MCF 10A (cell line): Measurements from ENCODE around the gene NUDT4. TPM values are rescaled to one million over a fixed set of nuclear protein-coding genes. Genes with fewer than 3 reads are reported as not detected.

ENCODE experiments used
- BruUV-seq: library from RNA; stranded (reverse); fragments of 400-500 nt; replicated peaks from 2 replicates; lab custom pipeline; 2021; lab: Mats Ljungman, UMichigan
- CTCF ChIA-PET: fragments of 300-600 bp; sonication (Branson Sonifier 250); formaldehyde crosslinking; extraction: SDS; loops from one replicate; lab custom pipeline; 2021; ENCODE audit warnings: antibody characterized with exemption, inconsistent platforms; lab: Yijun Ruan, JAX
- POLR2A ChIA-PET: fragments of 300-600, 350-650 bp; sonication (Branson Sonifier 250); formaldehyde crosslinking; extraction: SDS; loops from one replicate; lab custom pipeline; 2020; ENCODE audit warnings: antibody characterized with exemption, inconsistent platforms; lab: Yijun Ruan, JAX
- DNase-seq: peaks from one replicate; pipeline ENCODE4 v3.0.0-alpha.2; 2018; ENCODE audit not compliant: unreplicated experiment
- H3K27ac Mint-ChIP-seq: one replicate; pipeline ENCODE4 v1.8.0; 2022; ENCODE audit warnings: mild to moderate bottlenecking, low read depth, mixed read lengths; ENCODE audit not compliant: unreplicated experiment
- H3K27me3 Mint-ChIP-seq: one replicate; pipeline ENCODE4 v1.8.0; 2022; ENCODE audit warnings: mixed read lengths; ENCODE audit not compliant: insufficient read depth, unreplicated experiment
- H3K36me3 Mint-ChIP-seq: one replicate; pipeline ENCODE4 v1.8.0; 2022; ENCODE audit warnings: mild to moderate bottlenecking, moderate library complexity, mixed read lengths; ENCODE audit not compliant: insufficient read depth, unreplicated experiment
- H3K4me1 Mint-ChIP-seq: one replicate; pipeline ENCODE4 v1.8.0; 2022; ENCODE audit warnings: mixed read lengths; ENCODE audit not compliant: insufficient read depth, unreplicated experiment
- H3K4me3 Mint-ChIP-seq: one replicate; pipeline ENCODE4 v1.8.0; 2022; ENCODE audit warnings: mild to moderate bottlenecking, moderate library complexity, mixed read lengths; ENCODE audit not compliant: unreplicated experiment
- H3K9me3 Mint-ChIP-seq: one replicate; pipeline ENCODE4 v1.8.0; 2022; ENCODE audit warnings: mixed read lengths; ENCODE audit not compliant: unreplicated experiment
- intact Hi-C: fragments of 100-400 bp; cut with micrococcal nuclease; formaldehyde crosslinking; loops from 2 replicates; pipeline ENCODE4 v1.14.1; 2022
- total RNA-seq: library from RNA; stranded (reverse); gene quantifications from 2 replicates; pipeline ENCODE4 v1.2.3, GENCODE V29; 2022
- TF ChIP-seq, protein P1 (sequence below): fragments of 200-600 bp; IDR thresholded peaks from one replicate; pipeline ENCODE4 v1.8.0; 2022; ENCODE audit warnings: antibody characterized with exemption, mild to moderate bottlenecking; ENCODE audit not compliant: unreplicated experiment

NUDT4 gene
- total RNA-seq, 1 experiment from 2014 or later, result 79.8 TPM

GRCh38 chr12:93451423-93452158 is 73.9 kb downstream of the NUDT4 start:
- no TSS peak for BruUV-seq
- ChIA-PET CTCF (interaction anchor here (0.6 to 0.8 kb wide), 2 partner anchors 226 to 698 kb away, joined by 3 to 4 read pairs; no protein-coding TSS in a partner anchor), POLR2A (no interaction called here)
- intact Hi-C loops, result no loop called here
- no peaks in the 10 kb centered on the region for H3K27me3 Mint-ChIP-seq
- H3K36me3 Mint-ChIP-seq, result no peaks in the 10 kb centered on the region
- no peak for DNase-seq
- H3K4me1 Mint-ChIP-seq, result no peaks in the 10 kb centered on the region
- H3K9me3 Mint-ChIP-seq, result no peaks in the 10 kb centered on the region
- TF ChIP-seq, protein P1, sequence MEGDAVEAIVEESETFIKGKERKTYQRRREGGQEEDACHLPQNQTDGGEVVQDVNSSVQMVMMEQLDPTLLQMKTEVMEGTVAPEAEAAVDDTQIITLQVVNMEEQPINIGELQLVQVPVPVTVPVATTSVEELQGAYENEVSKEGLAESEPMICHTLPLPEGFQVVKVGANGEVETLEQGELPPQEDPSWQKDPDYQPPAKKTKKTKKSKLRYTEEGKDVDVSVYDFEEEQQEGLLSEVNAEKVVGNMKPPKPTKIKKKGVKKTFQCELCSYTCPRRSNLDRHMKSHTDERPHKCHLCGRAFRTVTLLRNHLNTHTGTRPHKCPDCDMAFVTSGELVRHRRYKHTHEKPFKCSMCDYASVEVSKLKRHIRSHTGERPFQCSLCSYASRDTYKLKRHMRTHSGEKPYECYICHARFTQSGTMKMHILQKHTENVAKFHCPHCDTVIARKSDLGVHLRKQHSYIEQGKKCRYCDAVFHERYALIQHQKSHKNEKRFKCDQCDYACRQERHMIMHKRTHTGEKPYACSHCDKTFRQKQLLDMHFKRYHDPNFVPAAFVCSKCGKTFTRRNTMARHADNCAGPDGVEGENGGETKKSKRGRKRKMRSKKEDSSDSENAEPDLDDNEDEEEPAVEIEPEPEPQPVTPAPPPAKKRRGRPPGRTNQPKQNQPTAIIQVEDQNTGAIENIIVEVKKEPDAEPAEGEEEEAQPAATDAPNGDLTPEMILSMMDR, result no peak
- no peak overlapping the region for H3K27ac Mint-ChIP-seq
- H3K4me3 Mint-ChIP-seq, result no peak overlapping the region

GRCh38 chr12:93453633-93454032 is 75.9 kb downstream of the NUDT4 start:
- POLR2A ChIA-PET, result no interaction called here
- Mint-ChIP-seq H3K27ac (no peak overlapping the region), H3K27me3 (no peaks in the 10 kb centered on the region), H3K4me3 (no peak overlapping the region), H3K4me1 (no peaks in the 10 kb centered on the region), H3K36me3 (no peaks in the 10 kb centered on the region), H3K9me3 (no peaks in the 10 kb centered on the region)
- BruUV-seq, result no TSS peak
- no peak for DNase-seq
- TF ChIP-seq, protein P1, result no peak
- CTCF ChIA-PET, result interaction anchor here (0.5 to 0.8 kb wide), 3 partner anchors 11 to 1309 kb away, joined by 3 to 5 read pairs (median 3); no protein-coding TSS in a partner anchor
- intact Hi-C loops, result no loop called here

- no peaks in the 10 kb centered on the region for H3K36me3 Mint-ChIP-seq
- no peak overlapping the region for H3K4me3 Mint-ChIP-seq
- no peaks in the 10 kb centered on the region for H3K27me3 Mint-ChIP-seq
- no peaks in the 10 kb centered on the region for H3K9me3 Mint-ChIP-seq
- no TSS peak for BruUV-seq
- no peak overlapping the region for H3K27ac Mint-ChIP-seq
- CTCF ChIA-PET, result no interaction called here
- TF ChIP-seq, protein P1, result no peak
- DNase-seq, result no peak
- POLR2A ChIA-PET, result no interaction called here
- H3K4me1 Mint-ChIP-seq, result no peaks in the 10 kb centered on the region
- intact Hi-C loops, result no loop called here
Measured at GRCh38 chr12:93456077-93456476, 78.4 kb downstream of the NUDT4 start.

Other genes with a start within 250 kb of the NUDT4 start
- 144 and 164 TPM in 2 replicates for gene UBE2N, start 64.0 kb downstream of the NUDT4 start, total RNA-seq
- gene MRPL42, start 89.6 kb downstream of the NUDT4 start, total RNA-seq, result 76.9 and 90.2 TPM in 2 replicates
- 38.7 and 44.9 TPM in 2 replicates for gene SOCS2, start 194.8 kb downstream of the NUDT4 start, total RNA-seq